Measurements from ENCODE around the gene NOP10.

- TF ChIP-seq POLR2AphosphoS5 (IDR thresholded peaks at IDR 0.05; ENCODE audit: low read depth, low read length), result no peak
- TF ChIP-seq POLR2A (IDR thresholded peaks at IDR 0.05; ENCODE audit: low read depth, low read length), result no peak
- no peak for TF ChIP-seq TAF1 (IDR thresholded peaks at IDR 0.05; ENCODE audit: low read depth, low read length)
- TF ChIP-seq PAX5 (IDR thresholded peaks at IDR 0.05; ENCODE audit: insufficient read depth, low read length, severe bottlenecking), result no peak
Measured at GRCh38 chr15:34374816-34375215, 31.9 kb upstream of the NOP10 start.
